ENCODE results near the gene ELOVL7. TPM values are rescaled to one million over a fixed set of nuclear protein-coding genes. Genes with fewer than 3 reads are reported as not detected.
"Not testable (repeated sequence)": the region's sequence is repeated elsewhere in the genome, so short reads cannot be mapped to it uniquely, and the experiment has no call there.

Gene ELOVL7
- total and polyA plus RNA-seq, 12 donors: 0.16 to 2.0 (median 0.59) TPM

DNA sequence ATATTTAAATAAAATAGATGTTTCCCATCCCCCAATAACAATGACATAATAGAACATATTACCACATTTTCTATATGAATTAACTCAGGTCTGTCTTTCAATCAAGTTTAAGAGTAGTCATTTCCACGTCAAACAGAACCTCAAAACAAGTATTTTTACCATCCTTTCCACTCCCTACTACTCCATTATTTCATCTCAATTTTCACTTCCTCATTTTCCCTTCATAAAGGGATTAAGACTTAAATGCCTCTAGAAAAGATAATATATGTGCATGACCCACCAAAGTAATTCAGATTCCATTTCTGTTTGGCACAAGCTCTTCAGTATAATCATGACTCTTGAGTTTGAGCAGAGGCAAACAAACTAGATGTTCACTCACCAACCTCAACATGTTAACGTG, 40.4 kb downstream of the ELOVL7 start:
- ATAC-seq: no peak
- no peak for DNase-seq
- no peaks in the 10 kb centered on the region for H3K4me1 ChIP-seq
- intact Hi-C loops (cut with DNase I): loop anchor here in 1 of 10 donors (10.0 kb wide), 1 partner anchor 59 kb away; no protein-coding TSS in a partner anchor
- TF ChIP-seq CTCF (IDR thresholded peaks at IDR 0.05): no peak
- no peaks in the 10 kb centered on the region for H3K27me3 ChIP-seq
- no peak overlapping the region for H3K4me3 ChIP-seq
- H3K36me3 ChIP-seq: no peaks in the 10 kb centered on the region
- H3K9me3 ChIP-seq: no peaks in the 10 kb centered on the region
- no peak overlapping the region for H3K27ac ChIP-seq
- WGBS, 2 donors: 74 to 82% methylated on average over 2 of the region's 2 CpGs

- Histone ChIP-seq H3K27ac (no peak overlapping the region), H3K27me3 (no peaks in the 10 kb centered on the region), H3K9me3 (no peaks in the 10 kb centered on the region), H3K36me3 (no peaks in the 10 kb centered on the region), H3K4me1 (no peaks in the 10 kb centered on the region), H3K4me3 (no peak overlapping the region)
- DNase-seq (no peak), ATAC-seq (no peak)
- no peak for TF ChIP-seq CTCF (IDR thresholded peaks at IDR 0.05)
- WGBS, 2 donors: 75 to 83% methylated on average over 1 of the region's 1 CpG
- intact Hi-C loops (cut with DNase I): loop anchor here in 1 of 10 donors (10.0 kb wide), 1 partner anchor 58 kb away; no protein-coding TSS in a partner anchor
Observed at GRCh38 chr5:60802986-60803385, 41.1 kb downstream of the ELOVL7 start.

DNA sequence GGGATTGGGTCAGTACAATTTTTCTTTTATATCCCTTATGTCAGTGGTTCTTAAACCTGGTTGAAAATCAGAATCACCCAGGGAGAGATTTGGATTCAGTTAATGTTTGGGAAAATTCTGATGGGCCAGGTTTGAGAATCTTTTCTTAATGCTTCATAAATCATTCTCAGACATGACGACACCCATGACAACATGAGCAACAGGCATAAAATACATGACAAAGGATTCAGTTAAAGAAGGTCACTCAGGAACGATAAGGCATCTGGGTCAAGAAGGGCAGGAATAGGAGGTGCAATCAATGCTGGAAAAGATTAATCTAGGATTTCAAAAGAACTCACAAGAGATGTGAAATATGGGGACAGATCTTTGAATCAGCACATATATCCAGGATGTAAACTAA, 41.8 kb downstream of the ELOVL7 start:
- intact Hi-C loops (cut with DNase I): loop anchor here in 1 of 10 donors (10.0 kb wide), 1 partner anchor 57 kb away; no protein-coding TSS in a partner anchor
- TF ChIP-seq CTCF (IDR thresholded peaks at IDR 0.05): no peak
- Histone ChIP-seq H3K9me3 (no peaks in the 10 kb centered on the region), H3K27ac (no peak overlapping the region), H3K36me3 (no peaks in the 10 kb centered on the region), H3K4me3 (no peak overlapping the region), H3K27me3 (no peaks in the 10 kb centered on the region), H3K4me1 (no peaks in the 10 kb centered on the region)
- ATAC-seq (no peak), DNase-seq (no peak)
- WGBS, 2 donors: 76 to 90% methylated on average over 2 of the region's 2 CpGs

DNA sequence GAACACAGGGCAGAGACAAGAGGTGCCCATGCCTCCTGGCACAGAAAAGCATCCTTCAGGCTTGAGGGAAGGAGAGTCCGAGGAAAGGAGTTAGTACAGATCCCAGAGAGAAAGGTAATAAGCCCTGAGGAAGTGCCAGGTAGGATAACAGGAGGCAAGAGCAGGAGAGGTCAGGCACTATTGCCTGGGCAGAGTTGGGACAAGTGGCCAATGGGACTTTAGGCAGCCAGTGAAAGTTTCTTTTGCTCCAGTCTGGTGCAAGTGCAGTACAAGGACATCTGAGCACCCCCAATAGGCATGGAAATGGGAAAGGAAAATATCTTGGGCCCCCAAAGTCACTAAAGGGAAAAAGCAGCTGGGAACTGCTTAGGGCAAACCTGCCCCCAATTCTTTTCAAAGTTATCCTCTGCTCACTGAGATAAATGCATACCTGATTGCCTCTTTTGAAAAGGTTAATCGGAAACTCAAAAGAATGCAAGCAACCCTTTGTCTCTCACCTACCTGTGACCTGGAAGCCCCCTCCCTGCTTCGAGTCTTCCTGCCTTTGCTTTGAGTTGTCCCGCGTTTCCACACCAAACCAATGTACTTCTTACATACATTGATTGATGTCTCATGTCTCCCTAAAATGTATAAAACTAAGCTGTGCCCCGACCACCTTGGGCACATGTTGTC, 46.5 kb downstream of the ELOVL7 start:
- no peak for TF ChIP-seq CTCF (IDR thresholded peaks at IDR 0.05)
- intact Hi-C loops (cut with DNase I): no loop called here

GRCh38 chr5:60795424-60795950, 48.6 kb downstream of the ELOVL7 start:
- ATAC-seq; H3K27ac ChIP-seq; H3K27me3 ChIP-seq; H3K9me3 ChIP-seq; H3K4me3 ChIP-seq; H3K4me1 ChIP-seq; DNase-seq; H3K36me3 ChIP-seq; intact Hi-C loops (cut with DNase I): not testable (repeated sequence)
- WGBS, 2 donors: 93 to 94% methylated on average over 18 of the region's 18 CpGs

More for the DNA sequence above, 46.5 kb downstream of the ELOVL7 start:
- Histone ChIP-seq H3K4me3 (no peak overlapping the region), H3K36me3 (no peaks in the 10 kb centered on the region), H3K27me3 (no peaks in the 10 kb centered on the region), H3K9me3 (no peaks in the 10 kb centered on the region), H3K4me1 (no peaks in the 10 kb centered on the region), H3K27ac (no peak overlapping the region)
- no peak for DNase-seq
- 29 to 31% methylated on average over 6 of the region's 6 CpGs for WGBS, 2 donors
- no peak for ATAC-seq
